Neural crest cell (in vitro differentiated cells): ENCODE data around the gene SETBP1. TPM values are rescaled to one million over a fixed set of nuclear protein-coding genes. Genes with fewer than 3 reads are reported as not detected.

Experiments
- DNase-seq: peaks from one replicate; pipeline ENCODE4 v3.0.0; 2021; ENCODE audit warnings: low read depth, mixed read lengths, low spot score
- H3K27ac Mint-ChIP-seq: one replicate; pipeline ENCODE4 v1.8.0; 2021; ENCODE audit warnings: mild to moderate bottlenecking, mixed read lengths; ENCODE audit not compliant: unreplicated experiment
- H3K27me3 Mint-ChIP-seq: 2 replicates; pipeline ENCODE4 v1.8.0; 2021; ENCODE audit warnings: low read depth, mild to moderate bottlenecking, mixed read lengths
- H3K36me3 Mint-ChIP-seq: 2 replicates; pipeline ENCODE4 v1.8.0; 2021; ENCODE audit warnings: low read depth, mild to moderate bottlenecking, mixed read lengths
- H3K4me1 Mint-ChIP-seq: 2 replicates; pipeline ENCODE4 v1.8.0; 2021; ENCODE audit warnings: mixed read lengths
- H3K4me3 Mint-ChIP-seq: one replicate; pipeline ENCODE4 v1.8.0; 2021; ENCODE audit warnings: mild to moderate bottlenecking, mixed read lengths
- H3K9me3 Mint-ChIP-seq: 2 replicates; pipeline ENCODE4 v1.8.0; 2021; ENCODE audit warnings: mixed read lengths
- total RNA-seq: library from RNA; stranded (reverse); gene quantifications from 2 replicates; pipeline ENCODE4 v1.2.1, GENCODE V29; 2021
- TF ChIP-seq, protein P1 (sequence below): fragments of 200-600 bp; sonication (generic); conservative IDR thresholded peaks from 2 replicates; pipeline ENCODE4 v1.5.0; 2021; ENCODE audit warnings: antibody characterized with exemption, mild to moderate bottlenecking

SETBP1 gene
- total RNA-seq, 1 donor from 2014 or later: 38.9 TPM

DNA sequence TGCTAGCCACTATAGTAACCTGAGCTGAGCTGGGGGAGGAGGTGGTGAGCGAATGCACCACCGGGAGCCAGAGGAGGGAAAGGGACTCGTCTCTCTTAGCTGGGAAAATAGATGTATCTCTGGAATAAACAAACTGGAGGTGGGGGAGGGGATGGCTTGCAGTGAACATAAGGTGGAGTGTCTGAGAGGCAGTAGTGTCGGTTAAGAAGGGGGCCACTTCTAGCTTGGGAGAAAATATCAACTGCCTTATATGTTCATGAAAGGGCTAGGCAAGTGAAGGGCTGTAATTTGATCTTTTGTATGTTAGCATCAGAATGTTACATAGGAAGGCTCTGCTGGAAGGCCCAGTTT is 2.2 kb downstream of the SETBP1 start:
- H3K27ac Mint-ChIP-seq: no peak overlapping the region
- TF ChIP-seq, protein P1, sequence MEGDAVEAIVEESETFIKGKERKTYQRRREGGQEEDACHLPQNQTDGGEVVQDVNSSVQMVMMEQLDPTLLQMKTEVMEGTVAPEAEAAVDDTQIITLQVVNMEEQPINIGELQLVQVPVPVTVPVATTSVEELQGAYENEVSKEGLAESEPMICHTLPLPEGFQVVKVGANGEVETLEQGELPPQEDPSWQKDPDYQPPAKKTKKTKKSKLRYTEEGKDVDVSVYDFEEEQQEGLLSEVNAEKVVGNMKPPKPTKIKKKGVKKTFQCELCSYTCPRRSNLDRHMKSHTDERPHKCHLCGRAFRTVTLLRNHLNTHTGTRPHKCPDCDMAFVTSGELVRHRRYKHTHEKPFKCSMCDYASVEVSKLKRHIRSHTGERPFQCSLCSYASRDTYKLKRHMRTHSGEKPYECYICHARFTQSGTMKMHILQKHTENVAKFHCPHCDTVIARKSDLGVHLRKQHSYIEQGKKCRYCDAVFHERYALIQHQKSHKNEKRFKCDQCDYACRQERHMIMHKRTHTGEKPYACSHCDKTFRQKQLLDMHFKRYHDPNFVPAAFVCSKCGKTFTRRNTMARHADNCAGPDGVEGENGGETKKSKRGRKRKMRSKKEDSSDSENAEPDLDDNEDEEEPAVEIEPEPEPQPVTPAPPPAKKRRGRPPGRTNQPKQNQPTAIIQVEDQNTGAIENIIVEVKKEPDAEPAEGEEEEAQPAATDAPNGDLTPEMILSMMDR: no peak
- H3K36me3 Mint-ChIP-seq: no peaks in the 10 kb centered on the region
- no peak overlapping the region for H3K4me3 Mint-ChIP-seq
- peaks cover 6% of the 10 kb centered on the region for H3K27me3 Mint-ChIP-seq
- no peaks in the 10 kb centered on the region for H3K9me3 Mint-ChIP-seq
- DNase-seq: no peak
- peaks cover 33% of the 10 kb centered on the region for H3K4me1 Mint-ChIP-seq

DNA sequence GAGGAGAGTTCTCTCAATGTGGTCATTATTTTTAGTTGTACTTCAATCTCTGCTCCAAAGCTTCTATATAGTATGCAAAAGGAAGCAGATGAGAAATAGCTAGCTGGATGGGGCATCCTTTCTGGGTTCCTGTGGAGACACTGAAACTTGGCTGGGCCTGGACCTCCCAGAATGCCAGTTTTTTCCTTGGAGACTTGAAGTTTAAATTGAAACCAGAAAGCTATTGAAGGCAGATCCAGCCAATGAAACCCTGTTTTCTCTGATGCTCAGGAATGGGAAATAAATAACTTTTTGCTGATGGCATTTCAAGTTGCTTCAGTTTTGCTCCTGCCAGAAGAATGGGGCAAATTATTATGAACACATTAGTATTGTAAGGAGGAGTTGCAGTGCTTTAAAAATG is 2.9 kb downstream of the SETBP1 start:
- TF ChIP-seq, protein P1: no peak
- H3K4me1 Mint-ChIP-seq: peaks cover 30% of the 10 kb centered on the region
- no peaks in the 10 kb centered on the region for H3K9me3 Mint-ChIP-seq
- no peak overlapping the region for H3K27ac Mint-ChIP-seq
- no peak overlapping the region for H3K4me3 Mint-ChIP-seq
- H3K36me3 Mint-ChIP-seq: no peaks in the 10 kb centered on the region
- H3K27me3 Mint-ChIP-seq: peaks cover 6% of the 10 kb centered on the region
- no peak for DNase-seq

DNA sequence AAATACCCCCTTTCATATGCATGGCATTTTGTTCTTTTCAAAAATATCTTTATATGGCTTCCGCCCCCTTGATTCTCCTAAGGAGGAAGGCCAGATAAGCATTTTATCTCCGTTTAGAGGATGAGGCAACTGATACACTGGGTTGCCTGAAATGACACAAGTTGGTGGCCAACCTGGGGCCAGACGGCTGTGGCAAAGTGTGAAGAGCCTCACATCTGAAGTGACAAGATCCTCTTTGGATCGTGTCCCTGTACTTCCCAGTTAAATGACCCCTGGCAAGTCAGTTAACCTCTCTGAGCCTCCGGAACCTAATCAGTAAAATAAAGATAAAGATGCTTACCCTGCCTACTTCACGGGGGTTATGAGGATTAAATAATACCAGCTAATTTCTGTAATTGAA is 4.6 kb downstream of the SETBP1 start:
- Mint-ChIP-seq H3K4me3 (no peak overlapping the region), H3K27ac (no peak overlapping the region), H3K4me1 (peaks cover 45% of the 10 kb centered on the region), H3K36me3 (peaks cover 3% of the 10 kb centered on the region), H3K9me3 (peaks cover 3% of the 10 kb centered on the region), H3K27me3 (peaks cover 6% of the 10 kb centered on the region)
- DNase-seq: no peak
- TF ChIP-seq, protein P1: no peak

DNA sequence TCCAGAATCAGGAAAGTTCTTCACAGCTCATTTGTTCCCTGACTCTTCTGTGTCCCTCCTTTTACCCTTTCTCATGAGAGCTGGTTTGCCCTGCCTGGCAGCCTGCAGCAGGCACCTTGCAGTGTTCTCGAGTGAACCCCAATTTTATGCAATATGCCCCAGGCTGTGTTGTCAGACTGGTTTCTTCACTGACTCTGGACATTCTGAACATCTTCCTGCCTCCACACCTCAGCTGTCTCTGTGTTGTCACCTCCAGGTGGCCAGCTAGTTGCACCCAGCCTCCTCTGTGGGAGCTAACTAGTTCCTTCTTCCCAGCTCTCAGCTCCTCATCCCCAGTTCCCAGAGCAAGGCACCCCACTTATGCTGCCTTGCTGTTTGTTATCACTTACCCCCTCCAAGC is 5.5 kb downstream of the SETBP1 start:
- Mint-ChIP-seq H3K9me3 (peaks cover 3% of the 10 kb centered on the region), H3K36me3 (peaks cover 3% of the 10 kb centered on the region), H3K4me1 (peaks cover 48% of the 10 kb centered on the region), H3K27ac (no peak overlapping the region), H3K4me3 (peak overlapping the region; percentile 0), H3K27me3 (peaks cover under 1% of the 10 kb centered on the region)
- no peak for DNase-seq
- TF ChIP-seq, protein P1: no peak

DNA sequence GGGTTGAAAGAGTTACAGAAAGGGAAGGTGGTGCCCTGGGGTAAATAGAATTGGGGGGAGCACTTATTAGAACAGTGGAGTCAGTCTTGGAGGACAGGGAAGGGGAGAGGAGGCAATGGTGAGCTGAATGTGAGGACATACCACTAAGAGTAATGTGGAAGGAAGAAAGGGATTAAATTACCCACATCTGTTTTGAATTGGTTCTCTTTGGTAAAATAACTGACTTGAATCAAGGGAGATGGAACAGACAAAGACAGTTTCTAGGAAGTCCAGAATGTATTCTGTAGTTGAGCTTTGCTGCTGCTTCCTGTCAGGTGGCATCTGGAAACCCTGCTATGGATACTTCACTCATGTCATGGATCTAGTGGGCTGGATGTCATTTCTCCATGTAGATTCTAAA is 6.7 kb downstream of the SETBP1 start:
- no peak for DNase-seq
- no peaks in the 10 kb centered on the region for H3K27me3 Mint-ChIP-seq
- H3K36me3 Mint-ChIP-seq: peaks cover 6% of the 10 kb centered on the region
- TF ChIP-seq, protein P1: no peak
- H3K4me1 Mint-ChIP-seq: peaks cover 51% of the 10 kb centered on the region
- peaks cover 3% of the 10 kb centered on the region for H3K9me3 Mint-ChIP-seq
- H3K27ac Mint-ChIP-seq: no peak overlapping the region
- H3K4me3 Mint-ChIP-seq: no peak overlapping the region

DNA sequence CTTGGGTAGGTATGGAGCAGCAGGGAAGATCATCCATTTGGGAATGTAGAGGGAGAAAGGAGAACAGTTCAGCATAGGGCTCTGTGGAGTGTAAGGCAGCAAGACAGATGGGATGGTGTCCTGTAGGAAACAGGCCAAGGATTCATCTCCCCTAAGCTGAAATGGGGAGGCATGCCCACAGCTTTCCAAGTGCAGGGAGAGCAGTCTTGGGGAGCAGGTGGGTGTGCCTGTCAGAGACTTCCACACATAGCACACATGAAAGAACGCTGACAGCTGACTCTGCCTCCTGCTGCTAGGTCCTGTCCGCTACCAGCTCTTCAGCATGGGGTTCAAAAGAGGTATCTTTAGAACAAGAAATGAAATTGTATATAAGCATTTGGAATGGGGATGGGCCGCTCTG is 9.0 kb downstream of the SETBP1 start:
- peaks cover 11% of the 10 kb centered on the region for H3K36me3 Mint-ChIP-seq

More for the DNA sequence above, 9.0 kb downstream of the SETBP1 start:
- Mint-ChIP-seq H3K4me3 (no peak overlapping the region), H3K9me3 (peaks cover 3% of the 10 kb centered on the region), H3K27ac (no peak overlapping the region), H3K27me3 (no peaks in the 10 kb centered on the region), H3K4me1 (peaks cover 59% of the 10 kb centered on the region)
- TF ChIP-seq, protein P1: no peak
- no peak for DNase-seq
